HG03342 (cell line): ENCODE measurements around the gene SYT14.
"Not testable (repeated sequence)": the region's sequence is repeated elsewhere in the genome, so short reads cannot be mapped to it uniquely, and the experiment has no call there.

Source experiments
- ATAC-seq: cut with Tn5 transposase; IDR thresholded peaks from one replicate; pipeline ENCODE4 v1.9.1; 2021; ENCODE audit warnings: mild to moderate bottlenecking, moderate library complexity; ENCODE audit not compliant: unreplicated experiment

Gene SYT14

DNA sequence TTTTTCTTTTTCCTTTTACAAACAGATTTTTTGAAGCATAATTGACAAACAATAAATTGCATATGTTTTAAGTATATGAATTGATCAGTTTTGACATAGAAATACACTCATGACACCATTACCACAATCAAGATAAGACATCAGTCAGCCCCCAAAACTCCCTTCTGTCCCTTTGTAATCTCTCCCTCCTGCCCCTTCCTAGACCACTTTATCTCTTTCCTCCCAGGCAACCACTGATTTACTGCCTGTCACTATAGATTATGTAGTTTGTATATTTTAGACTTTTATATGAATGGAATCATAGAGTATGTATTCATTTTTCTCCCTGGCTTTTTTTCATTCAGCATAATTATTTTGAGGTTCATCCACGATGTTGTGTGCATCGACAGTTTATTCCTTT is 6.9 kb upstream of the SYT14 start:
- ATAC-seq, result no peak

DNA sequence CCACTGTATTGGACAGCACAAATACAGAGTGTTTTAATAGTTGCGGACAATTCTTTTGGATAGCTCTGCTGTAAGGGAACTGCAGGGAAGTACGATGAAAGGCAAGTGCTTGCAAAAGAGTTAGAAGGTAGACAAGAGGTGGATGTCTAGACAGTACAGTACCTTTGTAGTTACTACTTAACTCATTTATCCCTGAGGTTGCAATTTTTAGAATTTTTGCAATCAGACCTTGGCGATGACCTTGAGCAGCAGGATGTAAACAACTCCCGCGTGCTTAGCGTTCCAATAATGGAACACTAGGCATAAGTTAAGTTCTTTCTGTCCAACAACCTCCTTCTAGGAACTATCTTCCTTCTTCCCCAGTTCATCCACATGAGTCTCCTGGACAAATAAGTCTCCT is 1.9 kb upstream of the SYT14 start:
- ATAC-seq, result no peak

DNA sequence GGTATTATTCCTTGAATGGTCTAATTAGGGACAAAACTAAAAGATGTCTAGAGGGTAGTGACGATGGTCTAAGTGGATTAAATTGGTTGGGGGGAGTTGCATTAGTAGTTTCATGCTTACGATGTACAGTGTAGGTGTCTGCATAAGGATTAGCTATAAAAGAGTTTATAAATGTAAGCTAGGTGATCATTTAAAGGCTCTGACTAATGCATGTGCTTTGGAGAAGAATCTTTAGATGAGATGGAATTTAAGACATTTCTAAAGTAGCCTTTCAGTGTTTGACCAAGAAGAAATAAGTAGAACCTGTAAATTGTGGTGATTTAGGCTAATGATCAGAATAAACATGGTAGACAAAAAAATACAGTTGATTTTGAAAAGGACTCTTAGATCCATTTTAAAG is 7.4 kb downstream of the SYT14 start:
- ATAC-seq, result no peak

DNA sequence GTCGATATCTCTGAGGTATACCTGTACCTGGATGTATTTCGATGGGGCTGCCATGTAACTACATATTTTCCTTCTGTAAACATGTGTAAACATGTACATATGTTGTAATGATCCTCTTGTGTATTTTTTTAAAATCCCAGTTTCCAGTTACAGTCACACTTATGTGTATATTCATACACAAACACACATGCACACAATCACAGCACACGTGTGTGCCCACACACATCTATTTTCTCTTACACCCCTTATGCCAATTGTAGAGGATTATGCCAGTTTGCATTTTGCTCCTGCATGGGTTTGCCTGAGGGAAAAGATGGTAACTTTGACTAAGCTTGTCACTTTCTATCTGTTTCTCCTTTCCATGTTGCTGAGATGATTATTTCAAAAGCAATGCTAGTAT is 10.1 kb downstream of the SYT14 start:
- ATAC-seq, result no peak

DNA sequence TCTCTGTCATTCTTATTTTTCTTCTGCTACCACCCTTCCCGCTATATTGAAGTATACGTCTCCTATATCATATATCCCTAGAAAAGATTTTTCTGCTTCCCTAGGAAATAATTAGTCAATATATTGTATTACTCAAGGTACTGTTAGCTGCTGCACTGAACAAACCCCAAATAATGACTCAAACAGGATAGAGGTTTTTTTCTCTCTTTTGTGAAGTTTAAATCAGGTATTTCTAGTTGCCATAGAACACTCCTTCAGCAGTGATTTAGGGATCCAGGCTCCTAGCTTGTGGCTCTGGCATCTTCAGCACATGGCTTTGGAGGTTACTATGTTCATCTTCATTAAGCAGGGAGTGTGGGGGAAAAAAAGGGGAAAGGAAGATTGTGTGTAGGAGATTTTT is 18.1 kb downstream of the SYT14 start:
- ATAC-seq, result no peak

DNA sequence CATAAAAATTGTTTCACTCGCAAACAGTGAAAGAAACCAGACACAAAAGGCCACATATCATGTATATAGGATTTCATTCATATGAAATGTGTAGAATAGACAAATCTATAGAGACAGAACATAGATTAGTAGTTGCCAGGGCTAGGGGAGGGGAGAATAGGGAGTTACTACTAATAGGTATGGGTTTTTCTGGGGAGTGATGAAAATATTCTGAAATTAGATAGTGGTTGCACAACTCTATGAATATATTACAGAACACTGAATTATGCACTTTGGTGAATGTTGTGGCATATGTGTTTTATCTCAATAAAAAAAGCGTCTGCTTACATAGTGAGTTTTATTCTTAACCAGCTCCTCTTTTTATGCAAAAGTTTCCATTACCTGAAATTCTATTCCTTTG is 21.6 kb downstream of the SYT14 start:
- no peak for ATAC-seq

DNA sequence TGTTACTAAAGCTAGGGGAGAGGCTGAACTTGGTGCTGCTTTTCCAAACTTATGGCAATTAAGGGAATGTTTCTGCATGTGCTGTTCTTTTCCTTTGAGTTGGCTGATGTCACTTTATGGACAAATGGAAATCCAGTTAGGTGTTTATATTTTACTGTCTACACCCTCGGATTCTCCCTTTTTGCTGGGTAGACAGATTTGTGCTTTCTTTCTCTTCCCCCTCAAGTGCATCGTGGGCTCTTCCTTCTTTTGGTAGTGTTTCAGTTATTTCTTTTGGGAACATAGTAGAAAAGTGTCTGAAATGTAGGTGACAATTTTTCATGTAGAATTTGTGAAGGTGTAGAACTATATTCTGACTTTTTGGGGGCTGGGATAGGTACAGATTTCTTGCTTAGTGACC is 22.9 kb downstream of the SYT14 start:
- ATAC-seq, result no peak

DNA sequence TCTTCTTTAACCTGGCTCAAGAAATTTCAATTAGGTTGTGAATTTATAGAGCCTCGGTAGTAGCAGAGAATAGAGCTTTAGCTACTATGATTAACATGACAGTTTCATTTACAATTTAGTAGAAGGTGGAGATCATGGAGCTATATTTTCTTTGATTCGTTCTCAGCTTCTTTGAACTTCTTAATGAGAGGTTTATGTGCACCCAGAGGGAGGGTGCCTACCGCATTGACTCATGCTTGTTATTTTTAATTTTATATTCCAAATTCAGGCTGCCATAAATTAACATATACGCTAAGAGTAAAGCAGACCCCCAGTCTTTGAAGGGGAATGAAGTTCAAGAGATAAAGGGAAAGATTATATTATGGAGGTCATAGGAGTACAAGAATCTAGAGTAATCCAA is 24.4 kb downstream of the SYT14 start:
- no peak for ATAC-seq

DNA sequence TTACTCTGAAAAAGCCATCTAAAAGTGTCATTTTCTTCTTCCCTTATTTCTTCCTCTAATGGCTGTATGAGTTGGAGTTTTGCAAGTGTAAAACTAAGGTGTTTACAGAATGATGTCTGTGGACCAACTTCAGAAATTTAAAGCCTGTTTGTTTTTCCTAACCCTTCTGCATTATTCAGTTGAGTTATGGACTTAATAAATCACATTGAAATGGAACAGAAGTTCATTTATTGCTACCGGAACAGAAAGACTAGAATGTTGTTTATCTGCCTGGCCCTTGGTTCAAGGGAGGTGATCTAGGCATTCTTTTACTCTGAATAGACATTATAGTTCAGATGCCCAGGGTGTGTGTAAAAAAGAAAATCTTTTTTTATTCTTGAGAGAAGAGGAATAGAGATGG is 24.8 kb downstream of the SYT14 start:
- ATAC-seq, result no peak

DNA sequence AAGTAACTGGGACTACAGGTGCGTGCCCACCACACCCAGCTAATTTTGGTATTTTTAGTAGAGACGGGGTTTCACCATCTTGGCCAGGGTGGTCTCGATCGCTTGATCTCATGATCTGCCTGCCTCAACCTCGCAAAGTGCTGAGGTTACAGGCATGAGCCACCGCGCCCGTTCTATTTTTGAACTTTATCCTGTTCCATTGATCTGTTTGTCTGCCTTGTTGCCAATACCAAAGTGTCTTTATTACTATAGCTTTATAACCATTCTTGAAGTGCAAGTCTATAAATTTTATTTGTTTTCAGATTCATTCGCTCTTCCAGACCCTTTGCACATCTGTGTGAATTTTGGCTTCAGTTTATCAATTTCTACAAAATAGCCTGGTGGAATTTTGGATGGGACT is 28.0 kb downstream of the SYT14 start:
- no peak for ATAC-seq

DNA sequence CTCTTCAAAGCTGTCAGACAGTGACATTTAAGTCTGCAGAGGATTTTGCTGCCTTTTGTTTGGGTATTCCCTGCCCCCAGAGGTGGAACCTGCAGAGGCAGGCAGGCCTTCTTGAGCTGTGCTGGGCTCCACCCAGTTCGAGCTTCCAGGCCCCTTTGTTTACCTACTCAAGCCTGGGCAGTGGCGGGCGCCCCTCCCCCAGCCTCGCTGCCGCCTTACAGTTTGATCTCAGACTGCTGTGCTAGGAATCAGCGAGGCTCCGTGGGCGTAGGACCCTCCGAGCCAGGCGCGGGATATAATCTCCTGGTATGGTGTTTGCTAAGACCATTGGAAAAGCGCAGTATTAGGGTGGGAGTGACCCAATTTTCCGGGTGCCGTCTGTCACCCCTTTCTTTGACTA is 40.7 kb downstream of the SYT14 start:
- ATAC-seq, result not testable (repeated sequence)

DNA sequence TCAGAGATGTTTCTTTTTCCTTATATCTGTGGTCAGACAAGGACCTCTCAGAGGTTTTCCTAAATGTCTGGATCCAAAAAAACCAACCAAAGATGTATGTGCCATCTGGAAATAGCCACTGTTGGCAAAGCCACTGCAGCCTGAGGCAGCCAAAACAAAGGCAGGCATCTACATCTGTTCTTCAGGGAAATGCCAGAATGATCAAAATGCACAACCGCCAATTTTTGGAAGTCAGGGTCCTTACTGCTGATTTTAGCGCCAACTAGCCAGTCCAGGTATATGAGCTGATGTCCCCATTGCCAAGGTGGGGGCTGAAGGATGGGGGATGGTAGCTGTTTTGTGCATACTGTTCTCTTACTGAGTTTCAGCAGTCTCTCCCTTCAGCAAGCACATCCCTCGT is 45.9 kb downstream of the SYT14 start:
- ATAC-seq, result no peak

DNA sequence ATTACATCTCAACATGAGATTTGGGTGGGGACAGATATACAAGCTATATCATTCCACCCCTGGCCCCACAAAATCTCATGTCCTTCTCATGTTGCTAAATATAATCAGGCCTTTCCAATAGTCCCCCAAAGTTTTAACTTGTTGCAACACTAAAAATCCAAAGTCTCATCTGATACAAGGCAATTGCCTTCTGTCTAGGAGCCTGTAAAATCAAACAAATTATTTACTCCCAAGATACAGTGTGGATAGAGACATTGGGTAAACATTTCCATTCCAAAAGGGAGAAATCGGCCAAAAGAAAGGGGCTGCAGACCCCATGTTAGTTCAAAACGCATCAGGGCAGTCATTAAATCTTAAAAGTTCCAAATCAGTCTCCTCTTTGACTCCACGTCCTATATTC is 47.0 kb downstream of the SYT14 start:
- ATAC-seq, result no peak

DNA sequence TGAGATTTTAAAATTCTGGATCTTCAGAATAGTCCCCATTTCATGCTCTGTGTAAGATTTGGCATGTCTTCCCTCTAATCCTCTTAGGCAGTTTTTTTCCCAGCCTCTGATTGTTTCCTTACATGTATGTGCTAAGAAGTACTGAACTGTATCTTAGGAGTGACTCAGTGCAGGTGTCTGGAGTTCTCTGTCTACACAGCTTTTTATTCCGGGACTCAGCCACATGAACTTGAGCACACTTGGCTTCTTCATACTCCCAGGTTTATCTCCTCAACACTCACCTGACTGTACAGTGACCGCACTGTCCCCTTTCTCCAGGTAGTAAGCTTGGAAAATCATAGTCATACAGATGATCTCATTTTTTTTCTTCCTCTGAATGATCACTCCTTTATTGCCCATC is 50.7 kb downstream of the SYT14 start:
- no peak for ATAC-seq

DNA sequence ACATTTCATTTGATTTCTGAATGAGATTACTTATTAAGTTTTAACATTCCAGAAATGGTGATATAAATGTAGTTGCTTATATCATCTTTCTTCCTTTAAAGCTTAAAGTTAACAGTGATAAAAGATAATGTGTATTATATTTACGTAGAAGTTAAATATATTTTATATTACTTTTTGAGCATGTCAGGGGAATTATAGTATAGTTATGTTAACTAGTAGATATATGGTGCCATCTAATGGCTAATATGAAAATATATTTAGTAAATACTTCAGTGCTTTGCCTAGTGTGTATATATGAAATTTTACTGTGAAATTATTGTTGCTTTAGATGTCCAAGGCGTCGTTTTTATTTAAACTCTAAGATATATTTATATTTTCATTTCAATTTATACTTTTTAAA is 51.5 kb downstream of the SYT14 start:
- no peak for ATAC-seq

DNA sequence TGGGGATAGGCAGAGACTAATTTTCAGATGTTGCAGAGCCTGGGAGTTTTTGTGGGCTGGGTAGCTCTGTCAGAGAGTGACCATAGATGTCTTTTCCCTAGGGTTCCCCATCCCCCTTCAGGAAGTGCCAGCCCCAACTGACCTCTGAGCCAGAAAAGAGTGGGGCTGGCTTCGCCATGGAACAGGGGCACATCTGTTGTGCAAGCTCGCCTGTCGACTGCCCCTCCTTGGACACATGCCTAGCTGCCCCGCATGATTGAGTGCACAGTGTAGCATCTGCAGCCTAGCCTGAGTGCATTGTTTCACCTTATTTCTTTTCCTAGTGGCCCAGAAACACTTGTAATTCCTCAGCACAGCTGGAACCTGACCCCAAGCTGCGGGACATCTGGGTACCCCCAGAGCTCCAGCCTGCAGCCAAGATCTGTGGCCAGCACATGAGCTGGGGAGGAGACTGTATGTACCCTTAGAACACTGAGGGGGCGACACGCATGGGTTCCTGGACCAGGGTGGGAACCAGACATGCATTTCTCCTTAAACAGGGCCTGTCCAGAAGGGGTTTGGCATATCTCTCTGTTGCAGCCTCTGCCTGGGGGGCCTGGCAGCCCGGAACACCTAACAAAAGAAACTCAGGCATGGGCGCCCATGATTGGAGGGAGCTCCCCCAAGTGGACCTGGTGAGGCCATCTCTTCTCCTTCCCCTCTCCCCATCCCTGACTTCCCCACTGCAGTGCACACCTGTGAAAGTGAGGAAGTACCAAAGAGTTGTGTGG is 55.2 kb downstream of the SYT14 start:
- ATAC-seq, result no peak

DNA sequence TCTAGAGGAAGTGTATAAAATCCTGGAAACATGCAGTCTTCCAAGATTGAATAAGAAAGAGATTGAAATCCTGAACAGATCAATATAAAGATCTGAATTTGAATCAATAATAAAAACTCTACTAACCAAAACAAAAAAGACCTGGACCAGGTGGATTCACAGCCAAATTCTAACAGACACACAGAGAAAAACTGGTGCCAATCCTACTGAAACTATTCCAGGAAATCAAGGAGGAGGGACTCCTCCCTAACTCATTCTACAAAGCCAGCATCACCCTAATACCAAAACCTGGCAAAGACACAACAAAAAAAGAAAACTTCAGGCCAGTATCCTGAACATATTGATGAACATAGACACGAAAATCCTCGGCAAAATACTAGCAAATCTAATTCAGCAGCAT is 58.3 kb downstream of the SYT14 start:
- no peak for ATAC-seq

DNA sequence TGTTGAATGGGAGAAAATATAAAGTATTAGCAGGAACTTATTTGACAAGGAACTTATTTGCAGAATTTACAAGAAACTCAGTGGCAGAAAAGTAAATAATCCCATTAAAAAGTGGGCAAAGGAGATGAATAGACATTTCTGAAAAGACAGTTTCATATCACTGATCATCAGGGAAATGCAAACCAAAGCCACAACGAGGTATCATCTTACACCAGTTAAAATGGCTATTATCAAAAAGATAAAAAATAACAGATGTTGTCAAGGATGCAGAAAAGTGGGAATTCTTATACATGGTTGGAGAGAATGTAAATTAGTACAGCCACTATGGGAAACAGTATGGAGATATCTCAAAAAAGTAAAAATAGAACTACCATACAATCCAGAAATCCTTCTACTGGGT is 61.0 kb downstream of the SYT14 start:
- ATAC-seq, result no peak

DNA sequence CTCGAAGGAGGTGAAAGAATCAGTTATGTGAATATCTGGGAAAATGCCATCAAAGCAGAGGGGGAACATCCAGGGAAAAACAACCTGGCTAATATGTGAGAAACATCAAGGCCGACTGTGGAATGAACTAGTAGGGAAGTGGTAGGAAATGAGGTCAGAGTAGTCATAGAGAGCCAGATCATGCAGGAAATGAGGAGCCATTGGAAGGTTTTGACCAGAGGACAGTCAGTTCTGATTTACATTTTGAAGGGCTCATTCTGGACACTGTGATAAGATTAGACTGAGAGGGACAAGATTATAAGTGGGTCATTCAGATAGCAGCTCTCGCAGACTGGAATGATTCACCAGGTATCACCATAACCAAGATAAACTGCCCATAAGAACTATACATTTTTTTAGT is 63.7 kb downstream of the SYT14 start:
- ATAC-seq, result no peak

DNA sequence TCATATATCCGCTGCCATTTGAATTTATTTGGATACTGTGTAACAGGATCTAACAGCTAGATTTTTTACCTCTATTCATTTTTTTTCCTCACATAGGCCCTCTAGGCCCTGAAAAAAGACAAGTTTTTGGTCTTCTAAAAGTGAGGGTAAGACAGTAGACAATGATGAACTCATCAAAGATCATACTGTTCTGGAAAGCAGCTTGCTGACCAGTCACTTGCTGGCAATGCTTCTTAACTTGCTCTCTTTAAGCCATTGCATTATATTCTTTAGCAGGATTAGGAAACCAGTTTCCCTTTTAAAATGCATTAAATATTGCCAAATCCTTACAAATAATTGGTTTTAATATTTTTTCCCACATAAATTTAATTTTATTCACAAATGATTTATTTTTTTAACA is 65.5 kb downstream of the SYT14 start:
- ATAC-seq, result no peak

DNA sequence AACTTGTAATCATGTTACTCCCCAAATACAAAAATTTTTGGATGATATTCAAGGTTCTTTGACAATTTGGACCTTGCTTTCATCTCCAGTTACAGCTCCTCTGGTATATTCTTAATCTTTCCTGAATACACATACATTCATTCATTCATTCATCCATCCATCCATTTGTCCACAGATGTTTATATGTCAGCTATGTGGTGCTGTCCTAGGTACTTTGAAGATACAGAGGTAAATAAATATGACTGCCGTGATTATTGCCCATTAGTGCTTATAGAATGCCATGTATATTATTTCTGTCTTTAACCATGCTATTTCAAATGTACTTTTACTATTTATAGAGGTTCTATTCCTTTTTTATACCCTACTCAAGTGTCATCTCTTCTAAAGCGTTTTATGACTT is 72.1 kb downstream of the SYT14 start:
- ATAC-seq, result no peak

DNA sequence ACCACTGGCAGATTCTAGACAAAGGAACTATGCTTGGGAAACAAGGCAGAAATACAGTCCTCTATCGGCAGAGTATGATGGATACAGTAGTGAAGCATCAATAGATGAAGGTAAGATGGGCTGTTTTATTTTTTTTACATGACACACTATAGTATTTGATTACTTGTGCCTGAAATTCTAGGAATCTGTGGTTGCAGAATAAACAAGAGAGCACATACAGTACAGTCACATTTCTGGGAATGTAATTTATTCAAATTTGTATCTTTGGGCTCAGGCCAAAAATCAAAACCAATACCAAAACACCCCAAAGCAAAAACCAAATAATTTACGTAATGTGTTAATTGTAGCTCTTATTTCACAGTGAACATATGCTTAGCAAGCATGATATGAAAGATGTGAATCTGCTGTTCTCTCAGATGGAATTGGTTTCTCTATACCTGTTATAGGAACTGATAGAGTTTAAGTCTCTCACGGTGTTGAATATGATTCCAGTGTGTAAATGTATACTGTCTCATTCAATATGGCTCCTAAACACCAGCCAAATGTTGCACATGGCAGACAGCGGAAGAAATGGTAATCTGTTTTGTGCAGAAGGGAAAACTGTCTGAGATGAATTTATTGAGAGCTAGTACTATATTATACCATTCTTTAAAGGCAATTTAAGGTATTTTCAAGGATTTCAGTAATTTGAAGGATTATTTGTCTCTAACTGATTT is 83.3 kb downstream of the SYT14 start:
- no peak for ATAC-seq

DNA sequence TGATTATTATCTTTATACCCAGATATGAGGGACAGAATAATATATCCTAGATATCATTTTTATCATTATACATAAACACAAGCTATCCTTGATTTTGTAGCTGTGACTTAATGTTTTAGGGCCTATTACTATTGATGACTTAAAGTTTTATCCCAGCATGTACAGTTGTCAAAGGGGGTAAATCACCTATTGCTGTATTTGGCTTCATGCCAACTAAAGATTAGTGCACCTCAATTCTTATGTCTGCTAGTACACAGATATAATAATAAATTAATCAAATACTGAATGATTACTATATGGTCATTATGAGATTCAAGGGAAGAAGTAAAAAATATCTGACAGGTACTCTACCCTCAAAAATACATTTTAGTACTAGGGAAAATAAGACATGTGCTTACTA is 84.0 kb downstream of the SYT14 start:
- ATAC-seq, result no peak
